Aorta (tissue), 5 donors: Measurements from ENCODE around the gene DIPK2B. TPM values are rescaled to one million over a fixed set of nuclear protein-coding genes. Genes with fewer than 3 reads are reported as not detected.

Experiments
- ATAC-seq: fragments of 200-7000 bp; cut with Tn5 transposase; one replicate; pipeline ENCODE4 v1.9.1; 2022; ENCODE audit warnings: moderate library complexity; ENCODE audit not compliant: low FRiP score
- DNase-seq, 2 donors: peaks; one replicate each; pipeline ENCODE4 v3.0.0-alpha.2; 2020
- H3K27ac ChIP-seq, 2 donors: one replicate each; pipeline ENCODE4 v1.5.1; 2013; ENCODE audit warnings: low read length in 2 of 2, mild to moderate bottlenecking in 2 of 2, moderate library complexity in 2 of 2, control low read depth in 1 of 2, inconsistent platforms in 1 of 2, low read depth in 1 of 2
- H3K27me3 ChIP-seq, 2 donors: one replicate each; pipeline ENCODE4 v1.6.1; 2013; ENCODE audit warnings: control low read depth in 1 of 2, low read length in 1 of 2, mild to moderate bottlenecking in 1 of 2, moderate library complexity in 1 of 2; ENCODE audit not compliant: insufficient read depth in 2 of 2, control insufficient read depth in 1 of 2
- H3K36me3 ChIP-seq, 2 donors: one replicate each; pipeline ENCODE4 v1.6.1; 2013; ENCODE audit warnings: control low read depth in 1 of 2, low read length in 1 of 2, mild to moderate bottlenecking in 1 of 2; ENCODE audit not compliant: insufficient read depth in 2 of 2, control insufficient read depth in 1 of 2
- H3K4me1 ChIP-seq, 2 donors: one replicate each; pipeline ENCODE4 v1.6.1; 2013; ENCODE audit warnings: low read length in 2 of 2, control low read depth in 1 of 2, mild to moderate bottlenecking in 1 of 2, moderate library complexity in 1 of 2; ENCODE audit not compliant: insufficient read depth in 2 of 2, control insufficient read depth in 1 of 2
- H3K4me3 ChIP-seq, 2 donors: one replicate each; pipeline ENCODE4 v1.5.1; 2013; ENCODE audit warnings: low read length in 2 of 2, control low read depth in 1 of 2, mild to moderate bottlenecking in 1 of 2
- H3K9me3 ChIP-seq: one replicate; pipeline ENCODE4 v1.6.1; 2013; ENCODE audit warnings: mild to moderate bottlenecking, low read length; ENCODE audit not compliant: control insufficient read depth
- WGBS, 2 donors: extraction: QIAGEN DNeasy Blood & Tissue Kit; methylation state at CpG; one replicate each; pipeline ENCODE4 v1.1.7; 2013; 5-methylcytosine and 5-hydroxymethylcytosine counted together
- intact Hi-C, 2 donors: fragments of 100-400 bp; cut with DNase I; formaldehyde crosslinking; loops; one replicate each; pipeline versions ENCODE4 v1.14.2 to v1.15.0; 2022
- polyA plus RNA-seq, 2 donors: library from polyadenylated mRNA; stranded (reverse); fragments of 200-250 nt; gene quantifications; one replicate each; pipeline ENCODE4 v1.2.3, GENCODE V29; 2013
- total RNA-seq, 2 donors: library from RNA; stranded (reverse); fragmentation: NEBNext Ultra II Directional; extraction: Animal tissue kit (Norgen Biotek cat#: 25700); gene quantifications; one replicate each; pipeline ENCODE4 v1.2.1, GENCODE V29; 2021
- donor health status: healthy with polysubstance abuse.
- donor health status: Bipolar disorder and iron deficiency.
- donor health status: DM: no; HTN: no; CAD: no.
- donor health status: DM: no; HTN: no; CAD: no.
- donor health status: DM: yes; HTN: yes; CAD: no.

The DIPK2B gene
- total and polyA plus RNA-seq, 4 donors, result 0.15 to 43.3 (median 25.2) TPM; not detected in 1

DNA sequence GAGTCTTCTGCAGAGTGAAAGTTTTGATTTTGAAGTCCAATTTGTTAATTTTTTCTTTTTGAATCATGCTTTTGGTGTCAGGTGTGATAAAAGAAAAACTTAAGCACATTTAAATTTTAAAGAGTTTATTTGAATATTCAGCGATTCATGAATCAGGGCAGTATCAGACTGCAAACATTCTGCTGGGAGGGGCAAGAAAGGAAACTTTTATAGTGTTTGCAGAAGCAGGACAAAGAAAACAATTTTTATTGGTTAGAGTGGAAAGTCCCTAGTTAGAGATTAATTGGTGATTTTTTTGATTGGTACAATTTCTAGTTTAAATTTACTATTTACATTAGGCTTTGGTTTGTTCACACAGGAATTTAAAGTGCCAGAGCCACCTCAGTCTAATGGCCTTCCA lies 1.5 kb upstream of the DIPK2B start:
- no peak overlapping the region for H3K4me3 ChIP-seq
- ATAC-seq (no peak), DNase-seq (no peak)
- WGBS, 2 donors, result 61 to 87% methylated on average over 1 of the region's 1 CpG
- H3K36me3 ChIP-seq, result no peaks in the 10 kb centered on the region
- no peaks in the 10 kb centered on the region for H3K27me3 ChIP-seq
- H3K9me3 ChIP-seq, result no peaks in the 10 kb centered on the region
- H3K27ac ChIP-seq, result no peak overlapping the region
- no peaks in the 10 kb centered on the region for H3K4me1 ChIP-seq
- intact Hi-C loops, result no loop called here

GRCh38 chrX:45198706-45199105 lies 2.0 kb downstream of the DIPK2B start:
- 83 to 92% methylated on average over 4 of the region's 4 CpGs for WGBS, 2 donors
- Histone ChIP-seq H3K4me1 (no peaks in the 10 kb centered on the region), H3K9me3 (no peaks in the 10 kb centered on the region), H3K27ac (no peak overlapping the region), H3K27me3 (no peaks in the 10 kb centered on the region), H3K4me3 (no peak overlapping the region), H3K36me3 (no peaks in the 10 kb centered on the region)
- ATAC-seq, result no peak
- intact Hi-C loops, result no loop called here
- DNase-seq, result no peak

GRCh38 chrX:45198301-45198700 lies 2.4 kb downstream of the DIPK2B start:
- Histone ChIP-seq H3K4me3 (no peak overlapping the region), H3K9me3 (no peaks in the 10 kb centered on the region), H3K36me3 (no peaks in the 10 kb centered on the region), H3K27me3 (no peaks in the 10 kb centered on the region), H3K4me1 (no peaks in the 10 kb centered on the region), H3K27ac (no peak overlapping the region)
- WGBS, 2 donors, result 12 to 31% methylated on average over 3 of the region's 3 CpGs
- DNase-seq (no peak), ATAC-seq (no peak)
- intact Hi-C loops, result no loop called here

DNA sequence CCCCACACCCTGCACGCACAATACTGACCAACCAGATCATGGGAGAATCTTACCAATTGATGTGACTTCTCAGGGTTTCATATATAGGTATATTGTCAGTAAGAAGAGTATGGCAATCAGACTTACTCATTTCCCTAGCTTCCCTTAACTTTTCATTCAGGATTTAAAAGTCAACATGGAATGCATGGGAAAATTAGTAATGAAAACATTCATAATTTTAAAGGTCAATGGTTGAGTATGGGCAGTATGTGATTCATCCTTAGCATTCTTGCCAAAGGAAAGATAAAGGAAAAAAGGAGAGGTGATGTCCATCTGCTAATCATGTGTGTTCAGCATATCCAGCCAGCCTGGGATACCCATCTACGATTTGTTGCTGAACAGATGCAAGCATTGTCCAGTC lies 4.0 kb downstream of the DIPK2B start:
- H3K4me3 ChIP-seq, result no peak overlapping the region
- no peaks in the 10 kb centered on the region for H3K36me3 ChIP-seq
- no peak for DNase-seq
- H3K9me3 ChIP-seq, result no peaks in the 10 kb centered on the region
- H3K27ac ChIP-seq, result no peak overlapping the region
- intact Hi-C loops, result no loop called here
- 76 to 96% methylated on average over 2 of the region's 2 CpGs for WGBS, 2 donors
- no peaks in the 10 kb centered on the region for H3K27me3 ChIP-seq
- no peak for ATAC-seq
- no peaks in the 10 kb centered on the region for H3K4me1 ChIP-seq

DNA sequence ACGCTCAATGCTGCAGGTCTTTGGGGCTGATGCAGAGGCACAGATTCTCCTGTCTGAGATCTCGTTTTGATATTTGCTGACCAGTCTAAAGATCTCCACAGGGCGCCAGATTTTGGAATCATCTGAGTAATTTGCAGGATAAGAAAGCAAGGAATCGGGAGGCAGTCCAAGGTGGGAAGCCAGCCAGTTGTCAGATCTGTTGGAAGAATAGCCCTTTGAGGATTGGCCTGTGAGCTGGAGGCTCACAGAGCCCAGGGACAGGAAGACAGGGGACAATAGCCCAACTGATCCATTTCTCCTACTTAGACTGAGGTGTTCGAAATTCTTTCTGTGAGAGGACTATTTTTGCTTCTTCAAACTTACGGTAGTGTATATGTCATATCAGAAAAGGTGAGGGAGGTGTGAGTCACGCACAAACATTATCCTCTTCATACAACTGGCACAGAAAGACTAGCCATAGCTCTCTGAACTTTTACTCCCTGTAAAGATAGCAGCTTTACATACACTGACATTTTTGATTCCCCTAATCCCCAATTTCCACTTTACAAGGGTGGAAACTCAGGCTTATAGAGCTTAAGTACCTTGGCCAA lies 8.8 kb downstream of the DIPK2B start:
- ATAC-seq (no peak), DNase-seq (no peak)
- 60 to 68% methylated on average over 7 of the region's 7 CpGs for WGBS, 2 donors
- Histone ChIP-seq H3K27me3 (no peaks in the 10 kb centered on the region), H3K4me3 (no peak overlapping the region), H3K9me3 (no peaks in the 10 kb centered on the region), H3K36me3 (no peaks in the 10 kb centered on the region), H3K4me1 (no peaks in the 10 kb centered on the region), H3K27ac (no peak overlapping the region)
- intact Hi-C loops, result no loop called here

DNA sequence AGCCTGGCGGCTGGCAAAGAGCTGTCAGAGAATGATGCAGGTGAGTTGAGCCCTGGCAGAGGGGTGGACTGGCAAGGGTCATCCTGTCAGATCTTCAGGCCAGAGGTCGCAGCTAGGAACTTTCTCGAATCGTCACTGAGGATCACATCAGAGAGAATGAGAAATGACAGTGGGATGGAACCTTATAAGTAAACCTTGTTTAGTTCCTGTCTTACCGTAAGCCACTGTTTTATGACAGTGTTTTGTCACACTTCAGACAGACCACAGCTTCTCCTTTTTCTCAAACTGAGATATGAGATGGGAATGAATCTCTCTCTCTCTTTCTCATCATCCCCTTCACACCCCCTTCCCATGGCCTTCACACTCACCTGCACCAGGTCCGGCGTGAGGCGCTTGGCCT lies 9.3 kb downstream of the DIPK2B start:
- DNase-seq (no peak), ATAC-seq (no peak)
- Histone ChIP-seq H3K36me3 (no peaks in the 10 kb centered on the region), H3K4me1 (no peaks in the 10 kb centered on the region), H3K9me3 (no peaks in the 10 kb centered on the region), H3K4me3 (no peak overlapping the region), H3K27ac (no peak overlapping the region), H3K27me3 (no peaks in the 10 kb centered on the region)
- intact Hi-C loops, result no loop called here
- WGBS, 2 donors, result 85 to 93% methylated on average over 8 of the region's 8 CpGs

DNA sequence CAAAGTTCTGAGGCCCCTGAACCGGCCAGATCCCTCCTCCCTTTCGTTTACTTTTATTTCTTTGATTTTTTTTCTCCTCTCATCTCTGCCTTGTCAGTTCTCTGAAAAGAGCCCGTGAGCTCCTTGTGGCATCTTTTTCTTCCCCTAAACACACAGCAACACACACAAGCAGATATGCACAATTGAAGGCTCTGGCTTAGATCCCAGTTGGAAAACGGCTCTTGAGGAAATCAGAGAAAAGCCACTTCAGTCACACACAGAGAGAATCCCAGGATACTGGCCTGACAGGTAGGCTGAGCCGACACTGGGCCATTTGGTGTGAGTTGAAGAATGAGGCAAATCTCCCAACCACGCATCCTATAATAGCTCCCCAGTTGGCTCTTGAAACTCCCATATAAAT lies 12.9 kb downstream of the DIPK2B start:
- Histone ChIP-seq H3K27me3 (no peaks in the 10 kb centered on the region), H3K4me3 (peak overlapping the region; percentile 45 to 76), H3K4me1 (no peaks in the 10 kb centered on the region), H3K9me3 (no peaks in the 10 kb centered on the region), H3K36me3 (no peaks in the 10 kb centered on the region), H3K27ac (no peak overlapping the region)
- DNase-seq, result no peak
- no peak for ATAC-seq
- 17 to 36% methylated on average over 6 of the region's 6 CpGs for WGBS, 2 donors
- intact Hi-C loops, result no loop called here

GRCh38 chrX:45186643-45187026 lies 14.0 kb downstream of the DIPK2B start:
- H3K4me1 ChIP-seq, result no peaks in the 10 kb centered on the region
- DNase-seq, result no peak
- no peak for ATAC-seq
- H3K27me3 ChIP-seq, result no peaks in the 10 kb centered on the region
- H3K27ac ChIP-seq, result no peak overlapping the region
- no peaks in the 10 kb centered on the region for H3K9me3 ChIP-seq
- intact Hi-C loops, result no loop called here
- H3K4me3 ChIP-seq, result no peak overlapping the region
- WGBS, 2 donors, result 37 to 38% methylated on average over 4 of the region's 4 CpGs
- H3K36me3 ChIP-seq, result no peaks in the 10 kb centered on the region

DNA sequence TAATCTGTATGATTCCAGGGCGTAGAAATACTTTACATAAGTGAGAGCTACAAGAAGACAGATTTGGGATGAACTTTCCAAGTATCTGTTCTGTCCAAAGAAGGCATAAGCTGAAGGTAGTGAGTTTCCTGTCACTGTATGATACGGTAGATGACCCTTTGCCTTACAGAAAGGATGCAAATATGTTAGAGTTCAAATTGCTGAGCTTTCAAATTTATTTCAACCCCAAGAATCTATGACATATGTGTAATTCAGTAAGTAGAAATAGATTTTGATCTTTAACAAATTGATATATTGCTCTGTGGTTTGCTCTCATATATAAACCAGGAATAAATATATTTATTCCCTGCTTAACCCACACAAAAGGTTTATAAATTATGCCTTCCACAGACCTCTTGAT lies 16.5 kb downstream of the DIPK2B start:
- ATAC-seq (no peak), DNase-seq (no peak)
- H3K9me3 ChIP-seq, result no peaks in the 10 kb centered on the region
- H3K4me3 ChIP-seq, result no peak overlapping the region
- 68 to 92% methylated on average over 2 of the region's 2 CpGs for WGBS, 2 donors
- no peaks in the 10 kb centered on the region for H3K27me3 ChIP-seq
- H3K4me1 ChIP-seq, result no peaks in the 10 kb centered on the region
- no peaks in the 10 kb centered on the region for H3K36me3 ChIP-seq
- intact Hi-C loops, result no loop called here
- no peak overlapping the region for H3K27ac ChIP-seq
